GM21526 (cell line): Measurements from ENCODE around the gene YES1.
"Not testable (repeated sequence)": the region's sequence is repeated elsewhere in the genome, so short reads cannot be mapped to it uniquely, and the experiment has no call there.

Experiments
- ATAC-seq: cut with Tn5 transposase; IDR thresholded peaks from one replicate; pipeline ENCODE4 v1.9.1; 2021; ENCODE audit warnings: moderate library complexity; ENCODE audit not compliant: unreplicated experiment, low FRiP score

The YES1 gene

DNA sequence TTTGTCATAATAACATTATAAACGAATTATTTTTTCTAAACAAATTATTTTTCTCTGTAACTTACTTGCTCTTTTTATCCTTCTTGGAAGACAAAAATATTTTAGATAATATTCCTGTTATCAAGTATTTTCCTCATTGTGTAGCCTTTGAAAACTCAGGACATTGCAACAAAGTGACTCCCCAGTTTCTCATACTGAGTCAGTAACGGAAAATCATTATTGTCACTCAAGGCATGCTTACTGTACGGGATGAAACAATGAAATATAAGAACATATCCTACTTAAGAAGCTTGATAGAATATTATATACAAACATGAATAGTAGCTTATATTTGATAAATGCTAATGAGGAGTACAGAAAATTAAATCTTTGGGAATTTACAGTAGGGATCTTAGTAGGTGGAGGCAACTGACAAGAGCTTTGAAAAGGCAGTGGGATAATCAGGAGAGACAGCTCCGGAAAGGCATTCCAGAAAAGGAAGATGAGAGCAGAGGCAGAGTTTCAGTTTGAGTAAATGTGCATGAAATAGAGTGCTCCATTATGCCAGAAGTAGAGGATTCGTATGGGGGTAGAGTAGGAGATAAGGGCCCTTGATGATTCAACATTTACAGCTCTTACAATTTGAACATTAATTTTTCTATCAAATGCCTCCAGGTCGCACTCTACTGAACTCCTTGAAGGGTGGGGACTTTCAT, 14.0 kb upstream of the YES1 start:
- ATAC-seq = no peak

DNA sequence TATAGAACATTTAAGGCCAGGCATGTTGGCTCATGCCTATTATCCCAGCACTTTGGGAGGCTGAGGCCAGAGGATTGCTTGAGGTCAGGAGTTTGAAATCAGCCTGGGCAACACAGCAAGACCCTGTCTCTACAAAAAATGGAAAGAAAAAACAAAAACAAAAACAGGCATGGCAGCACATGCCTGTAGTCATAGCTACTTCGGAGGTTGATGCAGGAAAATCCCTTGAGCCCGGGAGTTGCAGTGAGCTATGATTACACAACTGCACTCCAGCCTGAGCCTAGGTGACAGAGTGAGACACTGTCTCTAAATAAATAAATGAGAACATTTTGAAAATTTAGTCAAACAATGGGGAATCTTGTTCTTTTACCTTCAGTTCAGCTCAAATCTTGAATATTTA, 12.1 kb upstream of the YES1 start:
- no peak for ATAC-seq

DNA sequence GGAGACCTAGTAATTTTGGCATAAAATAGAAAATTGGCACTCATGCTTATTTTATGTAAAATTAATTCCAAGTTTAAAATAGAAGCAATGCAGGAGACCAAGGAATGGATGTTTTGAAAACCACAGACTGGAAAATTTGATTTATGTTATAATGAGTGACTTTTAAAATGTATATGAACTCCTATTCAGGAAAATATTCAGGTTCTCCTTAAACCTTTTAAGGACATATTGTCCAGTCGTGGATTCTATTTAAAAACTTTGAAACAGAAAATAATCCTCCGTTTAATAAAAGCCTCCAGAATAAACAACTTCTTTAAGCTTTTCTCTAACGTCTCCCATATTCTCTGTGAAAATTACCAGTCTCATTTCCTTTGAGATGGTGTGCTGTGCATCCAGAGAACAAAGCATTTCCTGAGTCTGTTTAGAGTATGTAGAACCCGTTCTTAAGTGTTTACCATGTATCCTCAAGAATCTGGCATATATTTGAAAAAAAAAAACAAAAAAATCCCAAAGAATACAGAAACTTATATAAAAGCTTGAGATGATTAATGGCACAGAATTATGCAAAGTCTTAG, 8.6 kb upstream of the YES1 start:
- no peak for ATAC-seq

DNA sequence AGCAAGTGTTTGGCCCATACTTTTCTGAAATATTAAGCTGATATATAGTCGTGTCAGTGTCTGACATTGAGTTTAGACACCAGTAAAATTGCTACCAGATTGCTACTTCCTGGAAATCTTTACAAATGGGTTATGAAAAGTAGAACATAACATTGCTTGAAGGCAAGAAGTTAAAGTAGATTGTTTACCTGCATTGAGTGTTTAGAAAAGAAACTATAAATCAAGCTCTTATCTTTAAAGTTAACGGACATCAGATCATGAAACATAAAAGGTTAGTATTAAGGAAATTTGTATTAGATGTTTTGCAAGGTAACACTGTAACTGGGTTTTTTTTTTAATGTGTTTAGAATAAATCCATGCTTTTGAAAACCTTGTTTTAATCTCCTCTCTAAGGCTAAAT, 4.8 kb upstream of the YES1 start:
- ATAC-seq = no peak

DNA sequence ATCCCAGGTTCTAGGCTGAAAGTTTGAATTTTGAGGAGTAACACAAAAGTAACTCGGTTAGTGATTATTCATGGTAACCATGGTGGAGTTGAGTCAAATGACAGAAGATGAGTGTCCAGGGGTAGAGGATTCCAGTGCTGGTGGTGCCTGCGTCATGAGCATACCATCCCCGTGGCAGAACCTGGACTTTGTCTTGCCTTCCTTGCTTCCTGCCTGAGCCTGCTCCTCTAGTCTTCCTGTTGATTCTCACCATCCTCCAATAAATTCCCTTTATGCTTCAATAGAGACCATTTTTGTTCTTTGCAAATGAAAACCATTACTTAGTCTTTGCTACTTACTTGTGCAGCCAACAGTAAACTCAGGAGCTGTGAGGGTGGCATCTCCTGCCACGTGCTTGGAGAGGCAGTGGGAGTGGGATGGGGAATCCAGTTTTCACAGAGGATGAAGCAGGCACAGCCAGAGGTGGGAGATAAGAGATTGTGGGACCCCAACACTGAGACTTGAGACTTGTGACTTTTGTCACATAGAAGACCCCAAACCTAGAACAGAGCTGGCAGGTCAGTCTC, 4.1 kb upstream of the YES1 start:
- ATAC-seq = no peak

DNA sequence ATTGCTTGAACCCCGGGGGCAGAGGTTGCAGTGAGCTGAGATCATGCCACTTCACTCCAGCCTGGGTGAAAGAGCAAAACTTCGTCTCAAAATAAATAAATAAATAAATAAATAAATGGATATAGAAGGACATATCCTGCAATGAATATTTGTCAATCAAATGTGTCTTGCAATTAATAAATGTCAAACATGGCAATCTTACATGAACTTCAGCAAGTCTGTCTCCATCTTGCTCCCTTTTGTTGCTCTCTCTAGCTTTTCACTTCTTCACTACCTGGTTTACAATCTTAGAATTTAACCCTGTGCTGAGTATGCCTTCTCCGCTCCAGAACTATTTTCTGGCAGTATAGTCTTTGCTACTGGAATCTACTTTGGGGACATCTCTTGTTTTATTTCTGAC, 3.3 kb upstream of the YES1 start:
- ATAC-seq = no peak

DNA sequence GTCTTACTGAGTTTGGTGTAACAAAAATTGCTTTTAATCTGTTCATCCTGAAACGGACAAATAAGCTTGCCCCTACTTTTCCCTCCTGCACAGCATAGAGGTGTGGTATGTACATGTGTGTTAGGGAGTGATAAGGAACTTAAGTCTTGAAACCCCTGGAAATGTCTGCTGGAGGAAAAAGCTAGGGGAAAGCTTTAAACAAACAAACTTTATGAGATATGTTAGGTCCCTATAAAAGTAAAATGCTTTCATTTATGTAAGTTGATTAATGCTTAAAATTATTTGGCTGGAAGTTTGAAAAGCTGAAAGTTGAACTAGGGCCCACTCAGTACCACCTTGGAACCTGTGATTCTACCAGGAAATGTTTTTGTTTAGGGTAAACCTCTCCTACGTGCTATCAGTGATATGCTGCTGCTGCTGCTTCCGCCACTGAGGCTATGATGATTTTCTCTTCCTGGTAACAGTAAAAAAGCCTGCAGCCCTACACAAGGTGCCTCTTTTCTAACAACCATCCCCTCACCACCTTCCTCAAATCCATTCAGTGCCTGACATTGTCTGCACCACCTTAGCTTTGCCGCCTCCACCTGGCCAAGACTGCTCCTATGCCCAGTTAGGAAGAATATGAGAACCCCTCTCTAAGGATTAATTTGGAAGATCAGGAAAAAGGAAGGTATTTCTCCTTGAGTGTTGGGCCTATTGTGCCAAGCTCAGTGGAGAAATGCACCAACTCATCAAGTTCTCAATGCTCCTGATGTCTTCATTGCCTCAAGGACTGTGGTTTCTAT, 2.5 kb upstream of the YES1 start:
- no peak for ATAC-seq

DNA sequence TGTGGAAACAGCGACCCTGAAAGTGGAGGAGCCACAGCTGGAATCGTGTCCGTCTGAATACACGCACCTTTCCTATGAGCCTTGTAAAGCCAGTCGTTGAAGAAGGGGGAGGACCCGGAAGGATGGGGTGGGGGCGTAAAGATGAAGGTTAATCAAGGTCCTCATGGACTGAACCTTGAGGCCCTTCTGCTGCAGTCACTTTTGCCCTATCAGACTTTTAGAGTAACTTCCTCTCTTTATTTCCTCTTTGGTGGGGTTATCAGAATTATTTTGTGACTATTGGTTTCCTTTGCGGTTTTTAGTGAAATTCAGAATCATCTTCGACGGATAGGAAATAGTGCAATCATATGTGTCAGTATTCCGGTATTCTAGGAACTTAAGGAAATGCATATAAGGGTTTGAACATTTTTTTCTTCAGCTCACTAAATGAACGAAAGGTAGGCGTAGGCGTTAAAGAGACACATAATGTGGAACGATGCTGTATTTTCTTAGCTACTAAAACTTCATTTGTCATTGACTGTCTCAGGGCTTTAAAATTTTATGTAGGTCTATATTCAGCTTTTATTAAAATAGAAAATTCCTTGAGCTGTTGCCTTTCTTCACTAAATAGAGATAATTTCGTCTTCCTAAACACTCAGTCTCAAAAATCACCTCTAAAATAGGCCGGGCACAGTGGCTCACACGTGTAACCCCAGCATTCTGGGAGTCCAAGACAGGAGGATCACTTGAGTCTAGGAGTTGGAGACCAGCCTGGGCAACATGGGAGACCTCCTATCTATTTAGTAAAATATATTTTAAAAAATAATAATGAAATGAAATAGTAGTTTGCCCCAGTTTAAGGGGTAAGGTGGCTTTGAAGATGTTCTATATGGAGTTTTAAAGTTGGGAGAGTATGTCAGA, 1.4 kb upstream of the YES1 start:
- no peak for ATAC-seq

DNA sequence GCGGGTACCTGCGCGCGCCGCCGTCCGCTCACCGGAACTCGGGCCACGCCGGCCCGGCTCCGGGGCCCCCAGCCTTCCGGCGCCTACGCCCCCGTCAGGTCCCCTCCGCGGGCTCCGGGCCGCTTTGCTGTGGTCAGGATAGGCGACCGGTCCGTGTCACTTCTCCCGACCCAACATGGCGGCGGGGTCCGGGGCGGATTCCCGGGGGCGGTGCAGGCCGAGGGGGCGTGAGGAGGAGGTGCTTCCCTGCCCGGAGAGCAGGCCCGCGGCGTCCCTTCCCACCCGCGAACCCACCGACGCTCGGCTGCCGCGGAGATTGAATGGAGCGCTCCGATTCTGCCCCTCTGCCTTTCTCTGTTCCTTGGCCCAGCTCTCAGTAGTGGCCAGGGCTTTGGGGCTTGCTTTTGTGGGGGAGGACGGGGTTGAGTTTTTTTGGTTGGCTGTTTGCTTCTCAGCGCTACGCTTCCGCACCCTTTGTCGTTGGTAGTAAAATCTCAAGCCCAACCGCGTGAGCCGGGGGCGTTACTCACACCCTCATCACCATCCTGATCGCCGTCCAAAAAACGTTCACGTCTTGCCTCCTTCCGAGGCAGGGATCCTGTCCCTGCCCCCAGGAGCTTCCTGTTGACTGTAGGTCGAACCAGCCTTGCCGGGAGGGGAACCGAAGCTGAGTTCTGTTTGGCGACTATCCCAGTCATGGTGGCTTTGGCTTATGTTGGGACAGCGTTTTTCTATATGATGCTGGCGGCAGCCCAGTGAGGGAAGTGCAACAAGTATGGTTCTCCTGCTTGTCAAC, 532 bp upstream of the YES1 start:
- ATAC-seq = peak; percentile 57

DNA sequence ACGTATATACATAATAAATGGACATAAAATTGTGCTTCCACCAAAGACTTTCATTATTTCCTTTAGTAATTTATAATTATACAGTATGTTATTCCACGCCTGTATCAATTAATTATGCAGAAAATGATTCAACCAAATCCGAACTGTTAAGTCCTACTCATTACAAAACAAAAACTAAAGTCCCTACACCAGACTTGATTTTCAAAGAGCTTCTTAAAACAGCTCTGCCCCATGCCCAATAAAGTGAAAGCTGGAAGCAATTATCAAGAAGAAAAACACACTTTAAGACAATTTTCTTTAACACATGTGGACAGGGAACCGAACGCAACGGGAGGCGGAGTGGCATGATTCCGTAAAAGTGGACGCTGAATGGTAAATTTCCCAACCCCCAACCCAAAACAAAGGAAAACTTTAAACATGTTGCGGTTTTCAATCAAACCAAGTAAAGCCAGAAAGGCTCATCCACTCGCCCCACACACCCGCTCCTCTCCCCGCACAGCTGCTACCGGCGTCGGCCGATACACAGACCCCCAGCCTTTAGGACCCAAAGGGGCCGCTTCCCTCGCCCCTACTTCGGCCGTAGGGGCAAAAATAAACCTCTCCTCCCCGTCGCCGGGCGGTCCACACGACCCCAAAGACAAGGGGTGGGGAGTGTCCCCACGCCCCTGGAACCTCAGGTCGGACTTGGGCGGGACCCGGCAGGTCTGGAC, 705 bp downstream of the YES1 start:
- peak; percentile 11 for ATAC-seq

DNA sequence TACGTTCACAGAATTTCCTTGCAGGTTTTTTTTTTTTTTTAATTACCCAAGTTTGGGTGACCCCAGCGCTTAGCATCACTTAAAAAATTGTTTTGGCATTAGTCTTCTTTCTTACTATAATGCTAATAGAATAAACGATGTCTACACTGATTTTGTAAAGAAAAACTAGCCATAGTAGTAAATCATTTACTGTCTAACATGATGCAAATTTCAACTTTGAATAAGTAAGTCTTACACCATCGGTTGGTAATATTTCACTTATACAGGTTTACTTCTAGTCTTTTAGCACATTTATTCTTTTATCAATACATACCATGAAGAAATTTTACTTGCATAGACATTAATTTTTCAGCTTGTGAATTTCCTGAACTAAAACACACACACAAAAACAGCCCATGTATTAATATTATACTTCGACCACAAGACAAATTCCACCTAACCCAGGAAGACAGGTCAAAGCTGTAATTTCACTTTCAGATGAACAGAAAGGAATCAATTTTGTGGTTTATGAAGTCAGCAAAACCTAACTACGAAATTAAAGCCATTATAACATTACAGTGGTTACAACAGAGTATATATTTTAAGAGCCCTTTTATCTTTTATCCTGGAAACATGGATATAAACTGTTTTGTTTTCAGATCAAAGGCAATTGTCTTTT, 1.9 kb downstream of the YES1 start:
- ATAC-seq = no peak

DNA sequence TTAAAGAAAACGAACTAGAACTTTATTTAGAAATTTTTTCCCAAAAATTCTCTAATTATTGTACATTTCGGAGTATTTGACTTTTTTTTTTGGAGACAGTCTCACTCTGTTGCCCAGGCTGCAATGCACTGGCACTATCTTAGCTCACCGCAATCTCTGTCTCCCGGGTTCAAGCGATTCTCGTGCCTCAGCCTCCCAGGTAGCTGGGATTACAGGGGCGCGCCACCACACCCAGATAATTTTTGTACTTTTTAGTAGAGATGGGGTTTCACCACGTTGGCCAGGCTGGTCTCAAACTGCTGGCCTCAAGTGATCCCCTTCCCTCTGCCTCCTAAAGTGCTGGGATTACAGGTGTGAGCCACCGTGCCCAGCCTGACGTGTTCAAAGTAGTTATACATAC, 2.8 kb downstream of the YES1 start:
- not testable (repeated sequence) for ATAC-seq

DNA sequence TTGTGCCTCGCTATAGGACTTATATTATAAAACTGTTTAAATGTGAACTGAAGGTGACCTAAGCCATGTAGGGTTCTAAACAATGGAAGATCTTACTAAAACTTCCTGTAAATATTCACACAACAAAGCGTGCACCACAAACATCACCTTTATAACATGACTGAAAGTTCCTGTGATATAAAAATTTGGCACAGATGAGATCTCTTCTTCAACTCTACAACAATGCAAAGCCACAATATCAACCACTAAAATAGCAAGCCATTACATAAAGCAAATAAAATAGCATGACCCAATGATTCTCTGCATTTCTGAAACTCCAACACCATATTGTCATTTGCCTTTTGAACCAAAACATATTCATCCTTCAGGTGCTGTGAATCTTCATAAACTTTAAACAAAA, 3.5 kb downstream of the YES1 start:
- no peak for ATAC-seq

DNA sequence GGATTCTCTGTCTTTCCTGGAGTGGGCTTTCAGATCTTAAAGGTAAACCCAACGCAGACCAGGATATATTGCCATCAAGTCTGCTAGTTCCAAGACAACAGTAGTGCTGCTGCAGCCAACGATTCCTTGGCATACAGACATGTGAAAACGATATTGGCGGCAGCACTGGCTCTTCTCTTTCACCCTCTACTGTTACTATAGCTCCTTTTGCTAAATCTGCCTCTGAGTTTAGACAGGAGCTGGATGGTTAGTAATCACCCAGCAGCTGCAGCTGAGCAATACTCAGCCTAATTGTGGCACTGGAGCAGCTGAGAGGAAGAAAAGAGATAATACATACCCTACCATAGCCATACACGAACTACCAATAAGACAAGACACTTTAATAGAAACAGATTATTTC, 4.0 kb downstream of the YES1 start:
- ATAC-seq = no peak

DNA sequence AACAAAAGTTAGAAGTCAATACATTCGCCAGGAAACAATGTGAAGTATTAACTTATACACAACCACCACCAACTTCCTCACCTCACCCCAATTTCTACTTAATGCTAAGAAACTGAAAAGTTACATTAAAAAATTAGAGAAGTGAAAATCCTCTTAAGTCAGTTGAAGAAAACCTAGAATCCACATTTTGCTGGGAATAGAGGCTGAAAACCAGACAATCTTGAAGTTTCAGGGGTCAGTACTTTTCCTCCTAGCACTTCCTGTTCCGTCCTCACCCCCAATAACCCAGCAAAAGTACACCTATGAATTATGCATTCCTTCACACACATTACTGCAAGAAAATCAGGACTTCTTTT, 6.3 kb downstream of the YES1 start:
- ATAC-seq = peak; percentile 37

DNA sequence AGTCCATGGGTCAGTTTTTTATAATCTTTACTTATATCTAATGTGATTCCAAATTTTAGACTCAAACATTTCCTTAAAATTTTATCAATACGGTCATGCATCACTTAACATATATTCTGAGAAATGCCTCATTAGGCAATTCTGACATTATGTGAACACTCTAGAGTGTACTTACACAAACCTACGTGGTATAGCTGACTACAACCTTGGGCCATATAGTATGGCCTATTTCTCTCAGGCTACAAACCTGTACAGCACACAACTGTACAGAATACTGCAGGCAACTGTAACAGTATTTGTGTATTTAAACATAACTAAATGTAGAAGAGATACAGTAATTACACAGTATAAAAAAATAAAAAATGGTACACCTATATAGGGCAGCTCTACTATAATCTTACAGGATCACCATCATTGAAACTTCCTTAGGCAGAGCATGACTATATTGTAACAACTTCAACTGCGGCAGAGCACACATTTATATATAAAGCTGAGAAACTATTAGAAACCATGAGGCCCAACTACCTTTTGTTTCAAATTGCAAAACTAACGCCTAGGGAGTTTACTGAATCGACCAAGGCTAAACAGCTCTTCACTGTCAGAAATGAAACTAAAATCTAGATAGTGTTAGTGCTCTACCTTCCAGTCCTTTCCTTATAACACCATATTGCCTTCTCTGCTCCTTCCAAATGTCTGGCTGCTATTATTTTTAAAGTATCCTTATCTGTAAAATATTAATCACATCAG, 6.9 kb downstream of the YES1 start:
- peak; percentile 44 for ATAC-seq

DNA sequence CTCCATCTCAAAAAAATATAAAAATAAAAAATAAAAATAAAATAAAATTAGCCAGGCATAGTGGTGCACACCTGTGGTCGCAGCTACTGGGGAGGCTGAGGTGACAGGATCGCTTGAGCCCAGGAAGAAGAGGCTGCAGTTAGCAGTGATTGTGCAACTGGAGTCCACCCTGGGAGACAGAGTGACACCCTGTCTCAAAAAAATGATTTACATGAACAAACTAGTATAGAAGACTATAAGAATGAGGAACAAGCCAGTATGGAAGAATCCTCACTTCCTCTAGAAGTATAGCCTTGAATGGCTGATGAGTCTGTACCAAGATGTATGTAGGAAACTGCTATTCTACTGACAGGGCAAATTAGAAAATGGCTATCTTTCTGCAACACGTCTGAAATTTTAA, 10.9 kb downstream of the YES1 start:
- ATAC-seq = no peak

DNA sequence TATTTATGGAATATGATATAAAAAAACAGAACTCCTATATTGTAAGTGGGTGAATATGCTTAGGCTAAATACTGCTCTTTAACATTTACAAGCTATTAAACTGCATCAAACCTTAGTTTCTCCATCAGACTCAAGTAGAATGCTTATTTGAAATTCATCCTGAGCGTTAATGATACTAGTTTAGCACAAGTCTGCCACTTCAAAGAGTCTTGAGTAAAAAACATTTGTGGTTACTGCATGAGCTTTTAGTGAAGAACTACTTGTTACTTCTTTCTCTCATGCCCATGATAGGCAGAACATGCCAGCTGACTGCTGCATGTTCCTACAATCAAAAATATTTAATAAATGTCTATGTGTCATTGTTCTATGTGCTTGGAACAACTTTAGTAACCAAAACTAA, 12.1 kb downstream of the YES1 start:
- ATAC-seq = no peak
